Epithelial cell of proximal tubule (primary cell): ENCODE data around the gene INAFM1. TPM values are rescaled to one million over a fixed set of nuclear protein-coding genes. Genes with fewer than 3 reads are reported as not detected.

Experiments used
- DNase-seq: peaks from one replicate; pipeline ENCODE4 v3.0.0-alpha.2; 2011; ENCODE audit warnings: low read depth
- H3K4me3 ChIP-seq: 2 replicates; pipeline ENCODE4 v1.5.1; 2011; ENCODE audit warnings: low read depth, mild to moderate bottlenecking, low read length
- CTCF ChIP-seq: conservative IDR thresholded peaks from 2 replicates; pipeline ENCODE4 v1.5.1; 2012; ENCODE audit warnings: low read depth, mild to moderate bottlenecking, low read length
- total RNA-seq: library from RNA; depleted of rRNA; stranded (reverse); fragments of >200 nt; gene quantifications from 2 replicates; pipeline ENCODE4 v1.2.3, GENCODE V29; 2015

The INAFM1 gene
- total RNA-seq, 1 donor from 2014 or later = 7.0 TPM

GRCh38 chr19:47264629-47265028 is 10.1 kb upstream of the INAFM1 start:
- H3K4me3 ChIP-seq = no peak overlapping the region
- DNase-seq = no peak
- TF ChIP-seq CTCF = no peak

GRCh38 chr19:47266401-47266941 is 8.2 kb upstream of the INAFM1 start:
- H3K4me3 ChIP-seq = no peak overlapping the region
- TF ChIP-seq CTCF = no peak
- no peak for DNase-seq

- DNase-seq = no peak
- no peak for TF ChIP-seq CTCF
- no peak overlapping the region for H3K4me3 ChIP-seq
Measured at GRCh38 chr19:47267350-47267759, 7.3 kb upstream of the INAFM1 start.

GRCh38 chr19:47268028-47268427 is 6.7 kb upstream of the INAFM1 start:
- no peak for TF ChIP-seq CTCF
- no peak for DNase-seq
- H3K4me3 ChIP-seq = no peak overlapping the region

- no peak for DNase-seq
- TF ChIP-seq CTCF = no peak
- no peak overlapping the region for H3K4me3 ChIP-seq
Measured at GRCh38 chr19:47269596-47269995, 5.1 kb upstream of the INAFM1 start.

- DNase-seq = no peak
- no peak for TF ChIP-seq CTCF
Measured at GRCh38 chr19:47270408-47270807, 4.3 kb upstream of the INAFM1 start.

GRCh38 chr19:47271949-47272348 is 2.7 kb upstream of the INAFM1 start:
- H3K4me3 ChIP-seq = no peak overlapping the region
- DNase-seq = no peak
- TF ChIP-seq CTCF = no peak

More at GRCh38 chr19:47270408-47270807, 4.3 kb upstream of the INAFM1 start:
- H3K4me3 ChIP-seq = no peak overlapping the region
